ENCODE data around the gene TTC17.
"Not testable (repeated sequence)": the region's sequence is repeated elsewhere in the genome, so short reads cannot be mapped to it uniquely, and the experiment has no call there.

The TTC17 gene

GRCh38 chr11:43382614-43383013 is 23.9 kb downstream of the TTC17 start:
- DNase-seq = no peak

GRCh38 chr11:43384393-43384792 is 25.7 kb downstream of the TTC17 start:
- no peak for DNase-seq

GRCh38 chr11:43392713-43393112 is 34.0 kb downstream of the TTC17 start:
- DNase-seq = no peak

GRCh38 chr11:43393765-43394355 is 35.1 kb downstream of the TTC17 start:
- DNase-seq = no peak

- DNase-seq = no peak
Measured at GRCh38 chr11:43396617-43397016, 37.9 kb downstream of the TTC17 start.

- no peak for DNase-seq
Measured at GRCh38 chr11:43397251-43397650, 38.5 kb downstream of the TTC17 start.

DNA sequence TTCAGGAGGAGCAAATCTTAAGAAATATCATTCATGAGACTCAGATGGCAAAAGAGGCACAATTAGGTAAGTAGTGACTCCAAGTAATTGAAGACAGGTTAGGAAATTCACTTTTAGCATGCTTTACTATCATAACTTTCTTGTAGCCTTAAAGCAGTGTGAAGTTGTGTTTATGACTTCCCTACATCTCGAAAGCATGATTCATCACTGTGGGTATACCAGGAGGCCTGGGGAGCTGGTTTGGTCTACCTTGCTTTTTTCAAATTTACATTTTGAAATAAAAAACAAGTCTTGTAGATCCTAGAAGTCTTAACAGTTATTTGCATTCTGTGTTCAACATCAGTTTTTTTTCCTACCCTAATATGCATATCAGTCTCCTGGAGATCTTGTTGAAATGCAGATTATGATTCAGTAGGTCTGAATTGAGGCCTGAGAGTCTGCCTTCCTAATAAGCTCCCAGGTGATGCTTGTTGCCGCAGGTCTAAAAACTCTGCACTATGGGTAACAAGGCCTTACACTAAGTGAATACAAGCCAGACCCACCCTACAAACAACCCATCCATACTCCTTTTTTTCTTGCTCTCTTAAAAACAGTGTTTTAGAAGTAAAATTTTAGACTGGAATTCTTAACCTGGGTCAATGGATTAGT is 41.4 kb downstream of the TTC17 start:
- no peak for DNase-seq

- no peak for DNase-seq
Measured at GRCh38 chr11:43401252-43401651, 42.5 kb downstream of the TTC17 start.

DNA sequence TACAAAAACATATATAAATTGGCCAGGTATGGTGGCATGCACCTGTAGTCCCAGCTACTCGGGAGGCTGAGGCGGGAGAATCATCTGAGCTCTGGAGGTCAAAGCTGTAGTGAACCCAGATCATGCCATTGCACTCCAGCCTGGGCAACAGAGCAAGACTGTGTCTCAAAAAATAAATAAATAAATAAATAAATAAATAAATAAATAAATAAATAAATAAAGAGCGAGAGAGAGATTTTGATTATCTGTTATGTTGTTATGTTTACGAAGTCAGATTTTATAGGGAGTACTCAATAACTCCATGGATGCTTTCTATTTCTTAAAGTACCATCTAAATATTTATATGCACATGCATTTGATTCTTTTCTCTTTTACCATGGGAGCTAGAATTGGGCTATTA is 43.1 kb downstream of the TTC17 start:
- DNase-seq = not testable (repeated sequence)

DNA sequence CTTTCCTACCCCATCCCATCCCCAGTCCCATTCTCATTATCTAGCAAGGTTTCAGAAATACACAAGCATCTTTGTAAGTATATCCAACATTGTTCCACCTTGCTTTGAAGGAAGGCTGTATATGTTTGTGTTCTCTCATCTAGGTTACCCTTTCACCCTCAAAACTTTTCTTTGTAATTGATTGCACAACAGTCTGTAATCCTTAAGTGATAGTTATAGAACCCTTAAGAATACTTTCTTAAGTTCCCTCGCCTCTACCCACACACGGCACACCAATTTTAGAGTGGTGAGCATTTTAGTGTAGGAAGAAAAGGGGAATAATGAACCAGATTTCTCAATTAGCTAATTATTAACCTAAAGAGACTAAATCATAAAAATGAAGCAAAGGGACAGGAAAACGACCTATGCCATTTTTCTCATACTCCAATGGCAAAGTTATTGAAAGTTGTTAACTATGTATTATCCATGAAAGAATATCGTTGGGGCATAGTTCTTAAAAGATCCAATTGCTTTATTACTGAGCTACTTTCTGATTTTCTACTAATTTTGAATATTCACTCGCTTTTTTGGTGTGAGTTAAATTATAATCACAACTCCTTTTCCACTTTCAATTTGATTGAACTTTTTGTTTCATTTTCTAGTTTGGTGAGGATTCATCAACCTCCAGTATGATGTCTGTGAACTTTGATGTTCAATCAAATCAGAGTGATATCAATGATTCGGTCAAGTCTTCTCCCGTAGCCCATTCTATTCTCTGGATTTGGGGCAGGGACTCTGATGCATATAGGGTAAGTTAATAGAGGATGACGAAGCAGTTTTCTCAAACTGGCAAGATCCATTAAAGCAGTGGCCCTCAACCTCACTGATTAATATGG is 44.9 kb downstream of the TTC17 start:
- no peak for DNase-seq

GRCh38 chr11:43404406-43404805 is 45.7 kb downstream of the TTC17 start:
- DNase-seq = no peak

DNA sequence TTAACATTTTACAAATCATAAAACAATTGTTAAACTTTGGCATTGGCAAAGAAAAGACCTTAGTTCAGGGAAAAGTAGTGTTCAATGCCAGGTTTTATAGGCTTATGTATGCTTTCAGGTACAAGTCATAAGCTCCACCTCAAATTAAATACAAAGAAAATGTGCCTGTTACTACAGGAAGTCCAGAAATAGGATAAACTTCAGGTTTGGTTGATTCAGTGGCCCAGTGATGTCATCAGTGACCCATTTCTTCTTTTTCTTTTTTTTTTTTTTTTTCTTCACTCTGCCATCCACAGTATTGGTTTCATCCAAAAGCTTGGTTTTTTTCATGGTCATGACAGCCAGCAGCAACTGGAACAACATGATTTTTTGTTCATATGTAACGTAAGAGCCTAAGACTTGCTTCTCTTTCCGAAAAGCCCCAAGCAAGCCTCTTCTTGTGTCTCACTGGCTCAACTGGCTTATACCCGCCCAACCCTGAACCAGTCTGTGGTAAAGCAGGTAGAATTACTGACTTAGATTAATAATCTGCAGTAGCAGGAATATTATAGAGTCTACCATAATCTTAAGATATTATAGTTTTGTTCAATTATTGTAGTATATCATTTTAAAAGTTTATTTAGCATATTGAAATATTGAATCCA is 46.2 kb downstream of the TTC17 start:
- DNase-seq = no peak

DNA sequence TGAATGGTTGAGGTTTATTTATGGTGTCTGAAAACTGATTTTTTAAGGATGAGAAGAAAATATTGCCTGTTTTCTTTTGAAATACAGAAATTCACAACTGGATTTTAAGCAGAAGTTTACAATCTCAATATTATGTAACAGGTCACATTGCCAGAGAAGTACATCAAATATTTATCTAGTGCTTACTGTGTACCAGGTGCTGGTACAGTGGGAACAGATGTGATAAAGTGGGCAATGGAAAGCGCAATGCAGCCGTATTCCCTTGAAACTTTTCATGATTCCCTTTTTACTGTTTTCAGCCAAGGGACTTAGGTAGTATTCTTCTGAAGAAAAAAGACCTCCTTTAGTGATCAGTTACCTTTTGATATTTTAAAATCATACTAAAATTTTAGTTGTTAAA is 49.6 kb downstream of the TTC17 start:
- DNase-seq = no peak

- no peak for DNase-seq
Measured at GRCh38 chr11:43410394-43410793, 51.7 kb downstream of the TTC17 start.

DNA sequence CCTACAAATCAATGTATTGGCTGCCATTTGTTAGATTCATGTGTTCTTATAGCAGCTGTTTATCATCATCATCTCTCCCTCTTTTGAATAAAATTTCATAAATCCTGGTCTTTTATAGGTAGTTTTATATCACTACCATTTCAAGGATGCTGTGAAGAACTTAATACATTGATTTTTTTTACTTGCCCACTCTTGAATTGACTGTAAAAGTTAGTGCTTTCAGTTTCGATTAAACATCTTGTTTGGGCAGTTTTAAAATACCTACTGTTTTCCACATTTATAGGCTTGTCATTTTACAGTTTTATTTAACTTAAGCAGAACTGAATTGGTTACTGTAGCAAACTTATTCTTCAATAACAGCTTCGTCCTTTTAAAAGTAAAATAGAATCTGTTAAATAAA is 59.5 kb downstream of the TTC17 start:
- DNase-seq = no peak

DNA sequence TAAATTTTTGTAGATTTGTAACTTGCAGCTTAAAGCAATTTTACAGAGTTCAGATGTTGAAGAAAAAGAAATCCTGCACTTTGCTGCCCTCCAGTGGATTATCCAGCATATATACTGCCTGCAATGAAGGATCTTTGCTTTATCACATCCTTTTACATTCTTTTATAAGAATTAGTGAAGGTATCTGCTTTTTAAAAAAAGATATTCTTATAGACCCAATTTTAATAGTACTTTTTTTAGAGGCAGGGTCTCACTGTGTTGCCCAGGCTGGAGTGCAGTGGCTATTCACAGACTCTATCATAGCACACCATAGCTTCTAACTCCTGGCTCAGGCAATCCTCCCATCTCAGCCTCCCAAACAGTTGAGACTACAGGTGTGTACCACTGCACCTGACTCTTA is 60.7 kb downstream of the TTC17 start:
- DNase-seq = peak; percentile 4

GRCh38 chr11:43427971-43428370 is 69.3 kb downstream of the TTC17 start:
- no peak for DNase-seq

DNA sequence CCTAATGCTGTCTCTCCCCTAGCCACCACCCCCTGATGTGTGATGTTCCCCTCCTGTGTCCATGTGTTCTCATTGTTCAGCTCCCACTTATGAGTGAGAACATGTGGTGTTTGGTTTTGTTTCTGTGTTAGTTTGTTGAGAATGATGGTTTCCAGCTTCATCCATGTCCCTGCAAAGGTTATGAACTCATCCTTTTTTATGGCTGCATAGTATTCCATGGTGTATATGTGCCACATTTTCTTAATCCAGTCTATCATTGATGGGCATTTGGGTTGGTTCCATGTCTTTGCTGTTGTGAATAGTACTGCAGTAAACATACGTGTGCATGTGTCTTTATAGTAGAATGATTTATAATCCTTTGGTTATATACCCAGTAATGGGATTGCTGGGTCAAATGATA is 72.2 kb downstream of the TTC17 start:
- DNase-seq = not testable (repeated sequence)

- no peak for DNase-seq
Measured at GRCh38 chr11:43434893-43435292, 76.2 kb downstream of the TTC17 start.

GRCh38 chr11:43440486-43440885 is 81.8 kb downstream of the TTC17 start:
- DNase-seq = no peak

- no peak for DNase-seq
Measured at GRCh38 chr11:43443811-43444210, 85.1 kb downstream of the TTC17 start.

- no peak for DNase-seq
Measured at GRCh38 chr11:43447151-43447550, 88.4 kb downstream of the TTC17 start.

DNA sequence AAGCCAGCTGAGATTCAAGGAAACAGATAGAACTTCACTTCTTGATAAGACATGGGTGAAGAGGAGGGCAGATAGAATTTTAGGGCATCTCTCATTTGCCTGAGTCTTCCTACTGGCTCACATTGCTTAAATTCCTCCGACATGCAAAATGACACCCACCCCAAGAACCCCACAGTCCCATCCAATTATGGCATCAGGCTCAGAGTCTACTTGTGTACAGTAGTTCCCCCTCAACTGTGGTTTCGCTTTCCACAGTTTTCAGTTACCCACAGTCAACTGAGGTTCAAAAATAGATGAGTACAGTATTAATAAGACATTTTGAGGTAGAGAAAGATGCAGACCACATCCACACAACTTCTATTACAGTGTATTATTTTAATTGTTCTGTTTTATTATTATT is 99.8 kb downstream of the TTC17 start:
- DNase-seq = no peak

DNA sequence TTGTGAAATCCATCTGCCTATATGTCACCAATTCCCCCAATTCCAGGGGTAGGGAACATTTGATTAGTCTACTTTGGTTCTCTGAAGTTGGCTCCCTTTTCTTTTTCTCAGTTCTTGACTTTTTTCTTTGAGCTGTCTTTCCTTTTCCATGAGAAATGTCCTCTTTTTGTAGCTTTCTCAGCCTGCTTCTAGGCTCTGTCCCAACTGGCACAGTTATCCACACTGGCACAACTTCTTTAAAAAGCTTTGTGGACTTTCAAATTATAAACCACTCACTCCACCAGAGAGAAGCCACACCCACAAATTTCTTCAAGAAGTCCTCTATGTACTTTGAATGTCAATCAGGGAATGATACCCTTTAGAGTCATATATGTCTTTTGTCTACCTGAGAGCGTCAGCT is 100.5 kb downstream of the TTC17 start:
- no peak for DNase-seq

Measured in stimulated activated CD4-positive, alpha-beta T cell treated with anti-CD3 and anti-CD28 coated beads, Interleukin-12 subunit alpha, Interleukin-12 subunit beta, amount 100 ng/mL, for 4 hours (primary cell).